ENCODE measurements around the gene KCNF1.

- TF ChIP-seq CTCF (conservative IDR thresholded peaks at IDR 0.05; ENCODE audit: low read length) (no peak), EZH2phosphoT487 (IDR thresholded peaks at IDR 0.05; ENCODE audit: borderline replicate concordance, low read depth, low read length) (no peak)
Measured at GRCh38 chr2:10897956-10898355, 13.8 kb upstream of the KCNF1 start.

Measured in OCI-LY7 (cell line).